Measurements from ENCODE around the gene TNFRSF9. TPM values are rescaled to one million over a fixed set of nuclear protein-coding genes. Genes with fewer than 3 reads are reported as not detected.

Gene TNFRSF9
- total and polyA plus RNA-seq, 9 of the 15 experiments (the other 6 are each of a cell fraction or from before 2014, with no cell fraction given), result 0.04 to 0.29 (median 0.08) TPM; not detected in 1

GRCh38 chr1:7953850-7954609 lies 13.4 kb upstream of the TNFRSF9 start (continued):
- TF ChIP-seq NCOA6 (IDR thresholded peaks at IDR 0.05) (peak; percentile 84), ELF1 (tag; IDR thresholded peaks at IDR 0.05) (peak; percentile 34; the same call in 1 of the 2 replicates), NFRKB (IDR thresholded peaks at IDR 0.05; ENCODE audit: low read depth) (peak; percentile 78; the same call in 1 of the 2 replicates), ETS1 (conservative IDR thresholded peaks at IDR 0.05; ENCODE audit: control insufficient read depth, low read depth, low read length) (peak; percentile 25; the same call in 1 of the 2 replicates), ATF4 (CRISPR knock-in tag; IDR thresholded peaks at IDR 0.05) (0 out of 2 replicates have a peak, but pooled peaks have one; percentile 41), FIP1L1 (IDR thresholded peaks at IDR 0.05; ENCODE audit: low read depth, low read length, poor library complexity, severe bottlenecking) (no peak), EP400 (IDR thresholded peaks at IDR 0.05) (peak; percentile 92), SAP30 (IDR thresholded peaks at IDR 0.05; ENCODE audit: borderline replicate concordance, insufficient read depth, low read depth, low read length, poor library complexity, severe bottlenecking) (no peak), ZNF518B (CRISPR knock-in tag; IDR thresholded peaks at IDR 0.05) (no peak), SMAD3 (CRISPR knock-in tag; conservative IDR thresholded peaks at IDR 0.05) (0 out of 2 replicates have a peak, but pooled peaks have one; percentile 50), HDAC2 (IDR thresholded peaks at IDR 0.05) (no peak; the same call in 1 of the 2 replicates), PHB2 (IDR thresholded peaks at IDR 0.05; ENCODE audit: low read depth) (no peak), CHD4 (IDR thresholded peaks at IDR 0.05; ENCODE audit: insufficient read depth, insufficient replicate concordance, low read depth, low read length, poor library complexity, severe bottlenecking) (no peak), RBM25 (IDR thresholded peaks at IDR 0.05; ENCODE audit: low read depth, low read length, severe bottlenecking) (peak; percentile 82), ZNF140 (CRISPR knock-in tag; IDR thresholded peaks at IDR 0.05) (no peak), HNRNPL (IDR thresholded peaks at IDR 0.05; ENCODE audit: low read depth, low read length) (no peak), ZNF707 (CRISPR knock-in tag; conservative IDR thresholded peaks at IDR 0.05) (no peak), BRF1 (IDR thresholded peaks at IDR 0.05; ENCODE audit: borderline replicate concordance, extremely low read depth, insufficient read length) (no peak), ZNF445 (CRISPR knock-in tag; IDR thresholded peaks at IDR 0.05; ENCODE audit: low read depth) (no peak), ZNF124 (CRISPR knock-in tag; IDR thresholded peaks at IDR 0.05) (no peak), ZNF12 (CRISPR knock-in tag; IDR thresholded peaks at IDR 0.05) (no peak; the same call in 1 of the 2 replicates), RBBP5 (IDR thresholded peaks at IDR 0.05; ENCODE audit: borderline replicate concordance, insufficient read depth, low read length, poor library complexity, severe bottlenecking) (peak; percentile 42)

All from K562 (cell line).